ENCODE results near the gene STXBP6. TPM values are rescaled to one million over a fixed set of nuclear protein-coding genes. Genes with fewer than 3 reads are reported as not detected.

STXBP6 gene
- total and polyA plus RNA-seq, 10 of the 15 experiments (the other 5 are each of a cell fraction or from before 2014, with no cell fraction given) = 1.2 to 47.3 (median 1.9) TPM

DNA sequence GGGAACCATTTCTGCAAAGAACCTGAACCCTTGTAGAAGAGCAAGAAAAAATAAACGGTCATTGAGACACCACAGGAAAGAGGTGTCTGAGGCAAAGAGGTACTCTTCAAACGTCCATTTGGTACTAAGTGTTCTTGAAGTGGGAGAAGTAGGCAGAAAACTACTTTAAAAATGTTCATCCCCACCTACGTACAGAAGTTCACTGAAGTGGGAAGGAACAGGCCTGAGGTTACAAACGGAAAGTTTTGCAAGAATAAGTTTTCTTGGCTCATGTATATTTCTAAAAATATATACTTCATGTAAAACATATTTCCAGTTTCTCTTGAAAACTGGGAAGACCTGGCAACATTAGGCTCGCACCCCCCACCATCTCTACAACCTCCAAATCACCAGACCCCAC lies 61.2 kb downstream of the STXBP6 start (continued):
- TF ChIP-seq, protein P1, sequence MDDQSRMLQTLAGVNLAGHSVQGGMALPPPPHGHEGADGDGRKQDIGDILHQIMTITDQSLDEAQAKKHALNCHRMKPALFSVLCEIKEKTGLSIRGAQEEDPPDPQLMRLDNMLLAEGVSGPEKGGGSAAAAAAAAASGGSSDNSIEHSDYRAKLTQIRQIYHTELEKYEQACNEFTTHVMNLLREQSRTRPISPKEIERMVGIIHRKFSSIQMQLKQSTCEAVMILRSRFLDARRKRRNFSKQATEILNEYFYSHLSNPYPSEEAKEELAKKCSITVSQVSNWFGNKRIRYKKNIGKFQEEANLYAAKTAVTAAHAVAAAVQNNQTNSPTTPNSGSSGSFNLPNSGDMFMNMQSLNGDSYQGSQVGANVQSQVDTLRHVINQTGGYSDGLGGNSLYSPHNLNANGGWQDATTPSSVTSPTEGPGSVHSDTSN (IDR thresholded peaks at IDR 0.05; ENCODE audit: insufficient replicate concordance, low read depth, low read length) = no peak
- TF ChIP-seq, protein P2, sequence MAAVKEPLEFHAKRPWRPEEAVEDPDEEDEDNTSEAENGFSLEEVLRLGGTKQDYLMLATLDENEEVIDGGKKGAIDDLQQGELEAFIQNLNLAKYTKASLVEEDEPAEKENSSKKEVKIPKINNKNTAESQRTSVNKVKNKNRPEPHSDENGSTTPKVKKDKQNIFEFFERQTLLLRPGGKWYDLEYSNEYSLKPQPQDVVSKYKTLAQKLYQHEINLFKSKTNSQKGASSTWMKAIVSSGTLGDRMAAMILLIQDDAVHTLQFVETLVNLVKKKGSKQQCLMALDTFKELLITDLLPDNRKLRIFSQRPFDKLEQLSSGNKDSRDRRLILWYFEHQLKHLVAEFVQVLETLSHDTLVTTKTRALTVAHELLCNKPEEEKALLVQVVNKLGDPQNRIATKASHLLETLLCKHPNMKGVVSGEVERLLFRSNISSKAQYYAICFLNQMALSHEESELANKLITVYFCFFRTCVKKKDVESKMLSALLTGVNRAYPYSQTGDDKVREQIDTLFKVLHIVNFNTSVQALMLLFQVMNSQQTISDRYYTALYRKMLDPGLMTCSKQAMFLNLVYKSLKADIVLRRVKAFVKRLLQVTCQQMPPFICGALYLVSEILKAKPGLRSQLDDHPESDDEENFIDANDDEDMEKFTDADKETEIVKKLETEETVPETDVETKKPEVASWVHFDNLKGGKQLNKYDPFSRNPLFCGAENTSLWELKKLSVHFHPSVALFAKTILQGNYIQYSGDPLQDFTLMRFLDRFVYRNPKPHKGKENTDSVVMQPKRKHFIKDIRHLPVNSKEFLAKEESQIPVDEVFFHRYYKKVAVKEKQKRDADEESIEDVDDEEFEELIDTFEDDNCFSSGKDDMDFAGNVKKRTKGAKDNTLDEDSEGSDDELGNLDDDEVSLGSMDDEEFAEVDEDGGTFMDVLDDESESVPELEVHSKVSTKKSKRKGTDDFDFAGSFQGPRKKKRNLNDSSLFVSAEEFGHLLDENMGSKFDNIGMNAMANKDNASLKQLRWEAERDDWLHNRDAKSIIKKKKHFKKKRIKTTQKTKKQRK (IDR thresholded peaks at IDR 0.05; ENCODE audit: low read depth, low read length) = no peak
- TF ChIP-seq TCF12 (IDR thresholded peaks at IDR 0.05; ENCODE audit: low read depth, low read length) = no peak

DNA sequence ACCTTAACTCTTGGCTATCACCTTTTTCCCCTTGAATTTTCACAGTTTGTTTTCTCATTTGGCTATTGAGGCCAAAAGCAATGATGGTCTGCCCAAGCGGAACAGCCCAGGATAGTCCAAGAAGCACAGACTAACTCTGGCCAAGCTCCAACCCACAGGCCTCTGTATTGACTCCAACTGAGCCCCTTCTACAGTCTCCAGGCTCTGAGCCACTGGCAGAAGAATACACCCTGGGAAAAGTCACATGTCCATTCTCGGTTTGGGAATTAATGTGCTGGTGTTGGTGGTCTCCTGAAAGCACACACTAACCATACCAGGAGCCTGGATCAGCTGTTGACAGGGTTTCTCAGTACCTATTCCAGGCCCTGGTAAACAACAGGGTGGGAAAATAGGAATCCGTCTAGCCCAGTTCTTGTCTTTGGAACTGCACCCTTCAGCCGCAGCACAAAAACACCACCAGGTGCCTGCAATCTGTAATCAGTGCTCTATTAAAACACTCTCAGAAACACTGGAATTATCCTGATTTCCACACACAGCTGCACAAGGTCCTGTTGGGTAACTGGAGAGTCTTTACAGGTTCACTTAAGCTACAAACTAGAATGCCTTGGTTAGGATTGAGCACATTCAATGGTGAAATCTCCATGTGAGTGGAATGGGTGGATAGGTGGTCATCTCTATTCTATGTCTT lies 63.6 kb downstream of the STXBP6 start:
- DNase-seq (ENCODE audit: low read depth, low spot score) (no peak), FAIRE-seq (no peak), ATAC-seq (no peak)
- 42% methylated on average over 4 of the region's 4 CpGs for WGBS (ENCODE audit: insufficient coverage, insufficient replicate concordance, low lambda C conversion rate, missing lambda C conversion rate)
- no peaks in the 10 kb centered on the region for H3K9me3 ChIP-seq (replicated peaks; ENCODE audit: control insufficient read depth, insufficient read depth, low read length)
- H3K27me3 ChIP-seq (replicated peaks in 1 of 2; ENCODE audit: control insufficient read depth in 2 of 2, insufficient read depth in 2 of 2, low read length in 1 of 2) = no peaks in the 10 kb centered on the region
- intact Hi-C loops (cut with micrococcal nuclease; ENCODE audit: unreplicated experiment) = no loop called here
- no peaks in the 10 kb centered on the region for H3K79me2 ChIP-seq (ENCODE audit: control insufficient read depth, insufficient read depth, low read length)
- no peak overlapping the region for H3K4me3 ChIP-seq
- H3K9ac ChIP-seq (ENCODE audit: control insufficient read depth, insufficient read depth, low read length) = no peak overlapping the region
- H2AFZ ChIP-seq (ENCODE audit: control insufficient read depth, low read depth, low read length) = no peak overlapping the region
- no peaks in the 10 kb centered on the region for H3K4me1 ChIP-seq (ENCODE audit: control insufficient read depth, insufficient read depth, low read length)
- POLR2A ChIA-PET = interaction anchor here (0.7 to 1.8 kb wide), 2 partner anchors 10 to 21 kb away, joined by 3 to 10 read pairs; no protein-coding TSS in a partner anchor
- no peaks in the 10 kb centered on the region; a peak in 1 of 4 replicates for H3K36me3 ChIP-seq (ENCODE audit: control insufficient read depth in 2 of 2, insufficient read depth in 2 of 2, low read length in 1 of 2)
- in situ Hi-C loops (cut with MboI) = no loop called here
- no peaks in the 10 kb centered on the region for H4K20me1 ChIP-seq (ENCODE audit: control insufficient read depth, insufficient read depth)
- RAD21 ChIA-PET (ENCODE audit: unreplicated experiment) = interaction anchor here (0.8 to 0.9 kb wide), 3 partner anchors 33 to 181 kb away, joined by 3 read pairs; no protein-coding TSS in a partner anchor
- SMC1A ChIA-PET (ENCODE audit: uncharacterized antibody, unreplicated experiment) = interaction anchor here (0.8 to 20.7 kb wide), 14 partner anchors 9 to 180 kb away, joined by 3 to 390 read pairs (median 4); no protein-coding TSS in a partner anchor
- no peak overlapping the region for H3K27ac ChIP-seq (ENCODE audit: control insufficient read depth, insufficient read depth)
- no peak overlapping the region for H3K4me2 ChIP-seq (ENCODE audit: control insufficient read depth, insufficient read depth)
- CTCF ChIA-PET = interaction anchor here (0.9 to 1.7 kb wide), 3 partner anchors 9 to 180 kb away, joined by 3 read pairs; no protein-coding TSS in a partner anchor
- BruUV-seq (replicated peaks) = no TSS peak
- TF ChIP-seq SMAD5 (IDR thresholded peaks at IDR 0.05; ENCODE audit: low read depth) (no peak), CBFB (IDR thresholded peaks at IDR 0.05; ENCODE audit: low read depth) (no peak), MEF2B (IDR thresholded peaks at IDR 0.05; ENCODE audit: partially characterized antibody, poor library complexity, severe bottlenecking) (no peak), FOXK2 (IDR thresholded peaks at IDR 0.05) (no peak)
- TF ChIP-seq, protein P3, sequence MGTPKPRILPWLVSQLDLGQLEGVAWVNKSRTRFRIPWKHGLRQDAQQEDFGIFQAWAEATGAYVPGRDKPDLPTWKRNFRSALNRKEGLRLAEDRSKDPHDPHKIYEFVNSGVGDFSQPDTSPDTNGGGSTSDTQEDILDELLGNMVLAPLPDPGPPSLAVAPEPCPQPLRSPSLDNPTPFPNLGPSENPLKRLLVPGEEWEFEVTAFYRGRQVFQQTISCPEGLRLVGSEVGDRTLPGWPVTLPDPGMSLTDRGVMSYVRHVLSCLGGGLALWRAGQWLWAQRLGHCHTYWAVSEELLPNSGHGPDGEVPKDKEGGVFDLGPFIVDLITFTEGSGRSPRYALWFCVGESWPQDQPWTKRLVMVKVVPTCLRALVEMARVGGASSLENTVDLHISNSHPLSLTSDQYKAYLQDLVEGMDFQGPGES (IDR thresholded peaks at IDR 0.05) = no peak
- TF ChIP-seq, protein P2 (IDR thresholded peaks at IDR 0.05; ENCODE audit: low read depth, low read length) = no peak
